ENCODE measurements around the gene RTN4R.
"Not testable (repeated sequence)": the region's sequence is repeated elsewhere in the genome, so short reads cannot be mapped to it uniquely, and the experiment has no call there.

RTN4R gene

DNA sequence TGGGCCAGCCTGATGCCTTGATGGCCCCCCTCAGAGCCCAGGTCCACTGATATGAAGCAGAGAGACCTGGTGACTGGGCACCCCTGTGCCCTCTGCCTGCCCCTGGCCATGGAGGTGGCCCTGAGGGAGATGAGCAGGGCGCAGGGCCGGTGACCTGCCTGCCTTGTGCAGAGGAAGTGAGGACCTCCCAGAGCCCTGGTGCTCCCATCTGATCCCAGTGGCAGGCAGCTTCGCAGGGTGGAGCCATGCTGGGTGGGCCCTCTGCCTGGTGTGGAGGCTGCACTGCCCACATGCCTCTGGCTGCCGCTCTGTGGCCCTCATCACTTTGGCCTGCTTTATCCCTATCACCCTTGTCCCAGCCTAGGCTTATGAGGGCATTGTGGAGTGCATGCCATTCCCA is 1.1 kb upstream of the RTN4R start:
- H3K27ac Mint-ChIP-seq (ENCODE audit: low read depth), result peak overlapping the region; percentile 87
- ATAC-seq (replicated peaks; ENCODE audit: extremely low read depth, poor library complexity, severe bottlenecking); H3K4me1 Mint-ChIP-seq; H3K36me3 Mint-ChIP-seq (ENCODE audit: insufficient read depth); H3K9me3 Mint-ChIP-seq; DNase-seq (ENCODE audit: low spot score in 2 of 2); H3K27me3 Mint-ChIP-seq: not testable (repeated sequence)
- peak overlapping the region; percentile 79 for H3K4me3 Mint-ChIP-seq

DNA sequence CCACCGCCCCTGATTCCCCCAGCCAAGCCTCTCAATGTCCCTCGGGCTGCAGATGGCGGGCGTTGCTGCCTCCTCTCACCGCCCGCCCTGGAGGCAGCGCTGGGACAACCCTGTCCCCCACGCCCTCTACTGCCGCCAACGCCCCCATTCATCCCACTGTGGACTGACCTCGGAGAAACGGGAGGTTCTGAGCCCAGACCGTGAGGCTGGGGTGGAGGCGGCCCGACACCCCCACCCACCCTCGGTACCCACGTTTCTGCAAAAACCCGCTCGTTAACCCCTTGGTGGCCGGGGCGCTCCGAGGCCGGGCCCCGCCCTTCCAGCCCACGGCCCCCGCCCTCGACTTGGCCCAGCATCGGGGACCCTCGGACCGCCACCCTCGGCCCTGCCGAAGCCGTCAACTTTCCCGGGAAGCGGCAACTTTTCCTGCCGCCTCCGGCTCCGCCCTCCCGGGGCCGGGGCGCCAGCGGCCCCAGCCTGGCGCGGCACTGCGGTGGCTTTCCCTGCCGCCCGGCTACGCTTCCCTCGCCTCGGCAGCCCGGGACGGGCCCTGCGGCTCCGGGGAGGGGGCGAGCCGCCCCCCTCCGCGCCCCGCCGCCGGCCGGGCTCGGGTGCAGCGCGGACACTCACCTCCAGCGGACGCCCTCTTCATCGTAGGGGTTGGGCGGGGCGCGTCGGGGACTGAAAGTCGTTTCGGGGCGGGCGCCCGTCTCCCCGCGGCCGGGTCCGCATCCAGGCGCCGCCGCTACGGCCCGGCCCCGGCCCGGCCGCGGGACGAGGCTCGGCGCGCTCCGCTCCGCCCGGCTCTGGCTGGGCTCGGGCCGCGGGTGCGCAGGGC is 458 bp downstream of the RTN4R start:
- Mint-ChIP-seq H3K27me3 (no peaks in the 10 kb centered on the region), H3K36me3 (ENCODE audit: insufficient read depth) (no peaks in the 10 kb centered on the region), H3K9me3 (no peaks in the 10 kb centered on the region), H3K4me3 (peak overlapping the region; percentile 68), H3K4me1 (peaks cover 5% of the 10 kb centered on the region), H3K27ac (ENCODE audit: low read depth) (no peak overlapping the region)
- ATAC-seq (replicated peaks; ENCODE audit: extremely low read depth, poor library complexity, severe bottlenecking), result no peak
- no peak for DNase-seq (ENCODE audit: low spot score in 2 of 2)

DNA sequence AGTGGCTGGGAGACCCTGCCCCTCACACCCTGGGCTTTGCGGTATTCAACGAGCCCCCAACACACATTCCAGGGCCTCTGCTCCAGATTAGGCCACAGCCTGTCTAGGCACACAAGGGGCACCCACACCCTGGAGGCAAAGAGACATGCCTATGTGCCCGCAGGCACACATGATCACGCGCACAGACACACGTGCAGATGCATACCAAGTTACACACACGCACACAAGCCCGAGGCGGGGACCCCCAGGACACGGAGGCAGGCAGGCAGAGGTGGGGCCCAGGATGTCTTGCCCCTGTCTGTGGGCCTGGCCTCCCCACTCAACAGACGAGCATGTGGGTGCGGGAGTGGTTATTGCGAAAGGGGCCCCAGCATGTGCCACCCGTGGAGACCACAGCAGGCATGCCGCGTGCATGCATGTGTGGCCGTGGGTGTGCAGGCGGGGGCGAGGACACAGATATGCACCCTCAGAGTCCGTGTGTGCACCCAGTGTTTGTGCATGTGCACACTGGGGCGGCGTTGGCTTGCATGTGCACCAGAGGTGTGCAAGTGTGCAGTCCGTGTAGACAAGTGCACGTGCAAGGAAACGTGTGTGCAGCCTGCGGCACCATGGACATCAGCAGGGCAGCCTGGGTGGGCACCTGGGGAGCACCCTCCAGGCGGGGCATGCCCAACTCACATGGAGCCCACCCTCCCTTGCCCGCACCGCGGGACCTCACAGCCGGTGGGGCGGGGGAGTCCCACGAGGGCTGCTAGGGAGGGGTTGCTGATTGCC is 1.3 kb downstream of the RTN4R start:
- H3K36me3 Mint-ChIP-seq (ENCODE audit: insufficient read depth); H3K27ac Mint-ChIP-seq (ENCODE audit: low read depth); DNase-seq (ENCODE audit: low spot score in 2 of 2); ATAC-seq (replicated peaks; ENCODE audit: extremely low read depth, poor library complexity, severe bottlenecking); H3K4me1 Mint-ChIP-seq; H3K27me3 Mint-ChIP-seq; H3K9me3 Mint-ChIP-seq: not testable (repeated sequence)
- peak overlapping the region; percentile 68 for H3K4me3 Mint-ChIP-seq

DNA sequence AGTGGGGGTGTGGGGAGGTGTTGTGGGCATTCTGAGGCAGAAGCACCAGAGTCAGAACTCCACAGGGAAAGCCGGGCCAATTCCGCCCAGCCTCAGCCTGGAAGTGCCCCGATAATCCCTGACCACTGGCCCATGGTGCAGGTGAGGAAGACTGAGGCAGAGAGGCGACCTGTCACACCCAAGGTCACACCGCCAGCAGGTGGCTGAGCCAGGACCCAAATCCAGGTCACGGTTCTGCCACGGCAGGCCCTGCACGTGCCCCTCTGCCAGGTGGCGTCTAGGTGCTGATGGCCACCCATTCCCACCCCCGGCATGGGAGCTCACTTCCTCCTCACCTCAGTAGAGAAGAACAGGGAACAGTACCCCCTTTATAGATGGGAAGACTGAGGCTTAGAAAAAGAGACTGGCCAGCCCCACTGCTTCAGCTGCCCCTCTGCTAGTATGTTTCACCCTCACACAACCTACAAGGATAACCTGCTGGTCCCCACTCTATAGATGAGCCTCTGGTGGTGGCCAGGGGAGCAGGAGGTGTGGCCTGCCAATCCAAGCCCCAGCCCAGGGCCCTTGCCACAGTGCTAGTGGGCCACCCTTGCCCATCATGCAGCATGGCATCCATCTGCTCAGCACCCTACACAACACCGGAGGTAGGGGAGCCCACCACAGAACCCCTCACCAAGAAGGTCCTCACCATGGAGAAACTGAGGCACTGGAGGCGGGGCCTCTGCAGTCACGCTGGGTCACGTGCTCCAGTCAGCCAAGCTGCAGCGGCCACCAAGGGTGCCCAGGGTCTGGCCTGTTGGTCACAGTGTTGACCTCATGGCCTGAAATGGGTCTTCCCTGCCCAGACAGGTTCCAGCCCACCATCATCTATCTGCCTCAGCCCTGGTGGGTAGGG is 2.1 kb downstream of the RTN4R start:
- not testable (repeated sequence) for DNase-seq (ENCODE audit: low spot score in 2 of 2); H3K4me1 Mint-ChIP-seq; H3K27ac Mint-ChIP-seq (ENCODE audit: low read depth); ATAC-seq (replicated peaks; ENCODE audit: extremely low read depth, poor library complexity, severe bottlenecking); H3K27me3 Mint-ChIP-seq; H3K9me3 Mint-ChIP-seq; H3K36me3 Mint-ChIP-seq (ENCODE audit: insufficient read depth)
- peak overlapping the region; percentile 68 for H3K4me3 Mint-ChIP-seq

DNA sequence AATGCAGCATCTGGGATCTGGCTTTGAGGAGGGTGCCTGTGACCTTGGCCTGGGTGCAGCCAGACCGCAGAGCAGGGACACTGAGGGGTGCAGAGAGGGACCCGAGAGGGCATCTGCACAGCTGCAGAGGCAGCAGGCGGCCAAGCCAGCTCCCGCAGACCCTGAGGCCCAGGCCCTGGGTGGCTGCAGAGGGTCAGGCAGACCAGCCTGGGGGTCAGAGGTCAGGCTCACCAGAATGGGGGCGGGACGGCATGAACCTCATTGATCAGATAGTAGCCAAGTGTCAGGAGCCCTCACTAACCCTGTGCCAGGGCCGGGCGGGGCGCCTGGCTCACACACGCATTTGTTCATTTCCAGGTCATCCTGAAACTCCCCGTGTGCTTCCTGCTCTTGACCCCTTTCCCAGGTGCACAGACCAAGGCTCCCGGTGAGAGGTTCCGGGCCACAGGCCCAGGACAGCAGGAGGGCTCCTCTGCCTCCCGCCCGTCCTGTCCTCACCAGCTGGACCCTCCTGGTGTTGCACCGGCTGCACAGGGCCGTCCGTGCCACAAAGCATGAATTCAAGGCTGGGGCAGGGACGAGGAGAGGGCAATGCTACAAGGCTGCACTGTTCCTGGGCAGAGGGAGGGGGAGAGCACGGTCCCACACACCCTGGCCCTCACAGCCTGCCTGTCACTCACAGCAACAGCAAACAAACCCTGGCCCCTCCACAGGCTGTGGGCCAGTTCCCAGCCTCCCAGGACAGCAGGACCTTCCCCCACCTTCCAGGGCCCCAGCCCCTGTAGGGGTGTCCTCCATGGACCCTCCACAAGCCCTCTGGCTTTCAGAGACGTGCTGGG is 3.3 kb downstream of the RTN4R start:
- no peak for DNase-seq (ENCODE audit: low spot score in 2 of 2)
- Mint-ChIP-seq H3K27ac (ENCODE audit: low read depth) (peak overlapping the region; percentile 25), H3K9me3 (no peaks in the 10 kb centered on the region), H3K27me3 (no peaks in the 10 kb centered on the region), H3K4me3 (no peak overlapping the region), H3K36me3 (ENCODE audit: insufficient read depth) (no peaks in the 10 kb centered on the region), H3K4me1 (peaks cover 5% of the 10 kb centered on the region)
- ATAC-seq (replicated peaks; ENCODE audit: extremely low read depth, poor library complexity, severe bottlenecking), result no peak

DNA sequence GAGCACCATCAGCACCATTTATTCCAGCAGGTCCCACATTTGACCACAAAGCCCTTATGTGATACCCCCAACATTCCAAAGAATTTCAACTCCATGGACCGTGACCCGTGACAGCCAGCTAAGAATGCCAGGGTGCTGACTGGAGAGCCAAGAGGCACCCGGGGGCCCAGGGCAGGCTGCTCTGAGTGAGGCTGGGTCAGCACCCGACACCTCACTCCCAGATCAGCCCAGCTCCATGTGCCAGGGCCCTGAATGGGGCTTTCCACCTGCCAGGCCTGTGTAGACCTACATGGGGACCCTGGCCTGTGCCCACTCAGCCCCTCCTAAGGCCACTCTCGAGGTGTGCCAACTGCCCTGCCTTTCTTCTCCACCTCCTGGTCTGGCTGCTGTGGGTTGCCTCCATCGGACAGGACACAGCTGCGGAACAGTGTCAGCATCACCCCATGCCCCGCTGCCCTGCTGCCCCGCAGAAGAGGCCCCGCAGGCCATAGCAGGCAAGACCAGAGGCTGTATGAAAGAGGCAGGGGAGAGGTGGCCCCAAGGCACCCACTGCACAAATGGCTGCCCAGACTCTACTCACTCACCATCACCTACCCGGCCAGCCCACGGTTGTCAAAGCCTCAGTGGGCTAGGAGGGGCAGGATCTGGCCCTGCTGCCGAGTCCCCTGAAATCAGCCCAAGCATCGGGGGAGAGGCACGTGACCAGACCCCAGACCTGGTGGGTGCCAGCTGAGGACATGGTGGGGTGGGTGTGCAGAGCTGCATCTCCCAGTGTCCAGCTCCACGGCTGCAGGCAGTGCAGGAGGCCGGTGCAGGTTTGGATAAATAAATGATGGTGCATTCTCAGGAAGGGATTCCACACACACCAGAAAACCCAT is 4.5 kb downstream of the RTN4R start:
- H3K4me1 Mint-ChIP-seq; ATAC-seq (replicated peaks; ENCODE audit: extremely low read depth, poor library complexity, severe bottlenecking); H3K4me3 Mint-ChIP-seq: not testable (repeated sequence)

DNA sequence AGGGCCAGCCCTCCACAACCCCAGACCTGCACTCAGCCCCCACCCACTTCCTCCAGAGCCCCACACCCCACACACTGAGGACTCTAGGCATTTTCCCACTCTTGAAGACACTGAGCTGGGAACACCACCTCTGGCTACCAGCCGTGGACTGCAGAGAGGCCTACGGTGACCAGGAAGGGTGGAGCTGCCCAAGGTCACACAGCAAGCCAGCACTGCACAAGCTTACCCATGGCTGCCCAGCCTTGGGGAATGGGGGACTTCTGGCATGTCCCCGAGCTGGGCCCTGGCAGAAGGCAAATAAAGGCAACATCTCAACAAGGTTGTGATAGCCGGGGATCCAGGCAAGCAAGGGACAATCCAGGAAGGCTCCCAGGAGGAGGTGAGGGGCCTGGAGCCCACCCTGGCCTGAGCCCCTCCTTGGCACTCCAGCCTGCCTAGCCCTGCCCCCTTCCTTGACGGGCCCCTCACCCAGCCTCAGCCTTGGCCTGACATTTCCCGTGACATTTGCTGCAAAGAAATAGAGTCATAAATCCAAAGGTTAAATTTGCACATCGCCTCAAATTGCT is 5.5 kb downstream of the RTN4R start:
- Mint-ChIP-seq H3K36me3 (ENCODE audit: insufficient read depth) (no peaks in the 10 kb centered on the region), H3K4me1 (peaks cover 5% of the 10 kb centered on the region), H3K4me3 (no peak overlapping the region), H3K9me3 (no peaks in the 10 kb centered on the region), H3K27me3 (no peaks in the 10 kb centered on the region), H3K27ac (ENCODE audit: low read depth) (no peak overlapping the region)
- DNase-seq (ENCODE audit: low spot score in 2 of 2) (no peak), ATAC-seq (replicated peaks; ENCODE audit: extremely low read depth, poor library complexity, severe bottlenecking) (no peak)

More for the DNA sequence above, 4.5 kb downstream of the RTN4R start:
- H3K9me3 Mint-ChIP-seq; H3K27ac Mint-ChIP-seq (ENCODE audit: low read depth); H3K36me3 Mint-ChIP-seq (ENCODE audit: insufficient read depth); DNase-seq (ENCODE audit: low spot score in 2 of 2); H3K27me3 Mint-ChIP-seq: not testable (repeated sequence)

DNA sequence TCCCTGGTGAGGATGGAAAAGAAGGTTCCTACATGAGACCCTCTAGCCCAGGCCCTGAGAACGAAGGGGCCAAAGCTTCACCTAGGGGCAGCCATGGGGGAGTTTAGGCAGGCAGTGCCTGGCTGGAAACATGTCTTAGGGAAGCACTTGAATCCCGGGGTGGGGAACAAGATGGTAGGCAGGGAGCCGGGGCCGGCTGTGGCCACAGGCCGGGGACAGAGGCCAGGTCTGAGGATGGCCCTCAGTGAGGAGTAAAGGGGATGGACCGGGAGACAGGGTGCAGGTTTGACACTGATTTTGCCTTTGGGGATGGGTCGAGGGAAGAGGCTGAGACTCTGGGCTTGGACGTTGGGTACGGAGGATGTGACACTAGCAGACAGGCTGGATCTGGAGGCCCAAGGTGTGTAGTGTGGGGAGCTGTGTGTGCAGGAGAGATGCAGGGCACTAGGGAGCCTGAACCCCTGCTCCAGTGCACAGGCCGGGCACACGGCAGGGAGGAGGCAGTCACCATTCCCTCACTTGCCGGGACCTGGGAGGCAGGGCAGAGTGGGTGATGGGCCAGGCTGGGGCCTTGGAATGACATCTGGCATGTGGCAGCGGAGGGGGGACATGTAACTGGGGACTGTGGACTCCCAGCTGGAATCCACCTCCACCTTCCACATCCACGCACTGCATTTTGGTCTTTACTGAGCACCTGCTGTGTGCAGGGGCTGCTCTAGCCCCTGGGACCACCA is 6.1 kb downstream of the RTN4R start:
- Mint-ChIP-seq H3K36me3 (ENCODE audit: insufficient read depth) (no peaks in the 10 kb centered on the region), H3K27ac (ENCODE audit: low read depth) (no peak overlapping the region)

DNA sequence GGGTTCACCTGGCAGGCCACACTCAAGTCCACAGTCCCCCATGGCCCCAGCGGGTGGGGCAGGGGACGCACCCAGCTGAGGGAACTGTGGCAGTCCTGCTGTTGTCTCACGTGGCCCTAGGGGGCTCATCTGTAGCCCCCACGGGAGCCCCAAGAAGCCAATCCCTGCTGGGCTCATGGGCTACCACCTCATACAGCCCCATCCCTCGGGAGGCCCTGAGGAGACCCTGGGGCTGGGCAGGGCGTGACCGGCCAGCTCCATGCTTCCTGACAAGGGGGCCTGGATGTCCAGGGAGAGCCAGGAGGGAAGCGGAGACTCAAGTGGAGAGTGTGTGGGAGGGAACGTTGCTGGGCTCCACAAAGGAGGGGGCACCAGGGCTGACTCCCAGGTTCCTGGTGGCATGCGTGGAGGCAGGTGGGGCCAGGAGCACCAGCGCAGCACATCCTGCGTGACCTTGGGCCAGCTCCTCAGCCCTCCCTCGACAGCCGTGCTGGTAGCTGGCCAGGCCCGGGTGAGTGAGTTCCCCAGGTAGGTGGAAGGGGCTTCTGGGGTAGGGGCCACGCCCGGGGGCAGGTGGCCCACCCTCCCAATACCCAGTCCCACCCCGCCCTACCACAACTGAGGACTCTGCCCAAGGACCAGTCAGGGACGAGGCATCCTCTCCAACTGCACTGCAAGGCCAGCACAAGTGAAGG is 7.9 kb downstream of the RTN4R start:
- no peaks in the 10 kb centered on the region for H3K27me3 Mint-ChIP-seq
- ATAC-seq (replicated peaks; ENCODE audit: extremely low read depth, poor library complexity, severe bottlenecking), result no peak
- H3K9me3 Mint-ChIP-seq, result no peaks in the 10 kb centered on the region
- H3K4me1 Mint-ChIP-seq, result no peaks in the 10 kb centered on the region
- peaks cover 2% of the 10 kb centered on the region for H3K36me3 Mint-ChIP-seq (ENCODE audit: insufficient read depth)
- no peak overlapping the region for H3K4me3 Mint-ChIP-seq
- no peak for DNase-seq (ENCODE audit: low spot score in 2 of 2)
- H3K27ac Mint-ChIP-seq (ENCODE audit: low read depth), result no peak overlapping the region

More for the DNA sequence above, 6.1 kb downstream of the RTN4R start:
- Mint-ChIP-seq H3K27me3 (no peaks in the 10 kb centered on the region), H3K4me1 (peaks cover 5% of the 10 kb centered on the region), H3K4me3 (no peak overlapping the region), H3K9me3 (no peaks in the 10 kb centered on the region)
- DNase-seq (ENCODE audit: low spot score in 2 of 2) (no peak), ATAC-seq (replicated peaks; ENCODE audit: extremely low read depth, poor library complexity, severe bottlenecking) (no peak)

DNA sequence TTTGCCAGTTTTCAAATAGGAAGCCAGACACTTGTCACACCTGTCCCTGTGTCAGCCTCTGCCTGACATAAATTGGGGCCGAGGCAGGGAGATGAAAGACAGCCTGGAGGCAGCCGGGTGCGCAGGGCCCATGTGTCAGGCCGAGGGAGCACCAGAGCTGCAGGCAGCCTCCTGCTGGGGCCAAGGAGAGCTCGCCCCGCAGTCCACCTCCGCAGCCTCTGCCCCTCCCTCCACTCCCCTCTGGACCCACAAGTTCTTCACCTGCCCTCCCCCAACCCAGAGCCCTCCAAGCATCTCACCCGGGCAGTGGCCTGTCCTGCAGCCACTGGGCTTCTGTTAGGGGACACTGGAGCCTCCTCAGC is 8.8 kb downstream of the RTN4R start:
- H3K36me3 Mint-ChIP-seq (ENCODE audit: insufficient read depth), result peaks cover 2% of the 10 kb centered on the region

More for the DNA sequence above, 8.8 kb downstream of the RTN4R start:
- Mint-ChIP-seq H3K27me3 (no peaks in the 10 kb centered on the region), H3K4me3 (no peak overlapping the region), H3K27ac (ENCODE audit: low read depth) (no peak overlapping the region), H3K4me1 (no peaks in the 10 kb centered on the region), H3K9me3 (no peaks in the 10 kb centered on the region)
- no peak for ATAC-seq (replicated peaks; ENCODE audit: extremely low read depth, poor library complexity, severe bottlenecking)
- DNase-seq (ENCODE audit: low spot score in 2 of 2), result no peak

Measured in central memory CD8-positive, alpha-beta T cell (primary cell).